Stimulated activated CD8-positive, alpha-beta memory T cell treated with anti-CD3 and anti-CD28 coated beads, Interleukin-4, amount 100 ng/mL, for 4 hours (primary cell): ENCODE results near the gene CD101.
A peak's percentile ranks its signal among the peaks of the same experiment; 100 is the strongest.

Experiments used
- DNase-seq, 2 donors: peaks; one replicate each; pipeline ENCODE4 v3.0.0-alpha.2; 2020; ENCODE audit warnings: low read depth in 2 of 2, low spot score in 1 of 2

CD101 gene

DNA sequence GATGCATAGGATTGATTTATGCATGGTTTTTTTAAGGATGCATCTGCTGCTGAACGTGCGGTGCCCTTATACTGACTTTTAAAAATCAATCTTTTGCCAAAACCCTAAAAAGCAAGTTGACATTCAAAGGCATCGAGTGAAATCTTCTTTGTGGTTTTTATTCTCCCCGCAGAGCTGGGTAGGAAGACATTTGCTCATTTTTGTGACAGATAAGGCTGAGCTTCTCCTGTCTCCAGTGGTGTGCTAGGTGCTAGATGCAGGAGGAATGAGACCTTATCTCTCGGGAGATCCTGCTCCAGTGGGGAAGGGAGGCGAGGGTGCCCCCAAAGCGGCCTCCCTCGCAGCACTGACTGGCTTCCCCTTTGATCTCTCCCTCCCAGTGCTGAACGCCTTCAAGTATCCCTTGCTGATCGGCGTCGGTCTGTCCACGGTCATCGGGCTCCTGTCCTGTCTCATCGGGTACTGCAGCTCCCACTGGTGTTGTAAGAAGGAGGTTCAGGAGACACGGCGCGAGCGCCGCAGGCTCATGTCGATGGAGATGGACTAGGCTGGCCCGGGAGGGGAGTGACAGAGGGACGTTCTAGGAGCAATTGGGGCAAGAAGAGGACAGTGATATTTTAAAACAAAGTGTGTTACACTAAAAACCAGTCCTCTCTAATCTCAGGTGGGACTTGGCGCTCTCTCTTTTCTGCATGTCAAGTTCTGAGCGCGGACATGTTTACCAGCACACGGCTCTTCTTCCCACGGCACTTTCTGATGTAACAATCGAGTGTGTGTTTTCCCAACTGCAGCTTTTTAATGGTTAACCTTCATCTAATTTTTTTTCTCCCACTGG, 14.9 kb upstream of the CD101 start:
- DNase-seq, result peak; percentile 7 to 20

DNA sequence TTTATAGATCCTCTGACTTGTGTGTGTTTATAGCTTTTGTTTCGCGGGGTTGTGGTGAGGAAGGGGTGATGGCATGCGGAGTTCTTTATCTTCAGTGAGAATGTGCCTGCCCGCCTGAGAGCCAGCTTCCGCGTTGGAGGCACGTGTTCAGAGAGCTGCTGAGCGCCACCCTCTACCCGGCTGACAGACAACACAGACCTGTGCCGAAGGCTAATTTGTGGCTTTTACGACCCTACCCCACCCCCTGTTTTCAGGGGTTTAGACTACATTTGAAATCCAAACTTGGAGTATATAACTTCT, 14.4 kb upstream of the CD101 start:
- peak; percentile 52 for DNase-seq

DNA sequence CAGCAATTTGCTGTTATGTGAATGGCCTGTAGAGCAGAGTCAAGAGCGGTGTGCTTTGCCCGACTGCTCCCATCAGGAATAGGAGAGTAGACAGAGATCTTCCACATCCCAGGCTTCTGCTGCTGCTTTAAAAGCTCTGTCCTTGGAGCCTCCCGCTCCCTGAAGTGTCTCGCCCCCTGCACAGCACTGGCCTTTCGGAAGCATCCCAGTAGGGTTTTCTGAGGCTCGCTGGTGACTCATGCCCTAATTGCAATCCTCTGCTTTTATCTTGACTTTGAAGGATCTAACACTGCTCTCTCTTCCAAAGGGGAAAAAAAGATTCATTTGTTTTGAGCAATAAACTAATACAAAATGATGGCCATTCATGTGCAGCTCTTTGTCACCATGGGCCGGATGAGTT, 13.3 kb upstream of the CD101 start:
- DNase-seq, result no peak

DNA sequence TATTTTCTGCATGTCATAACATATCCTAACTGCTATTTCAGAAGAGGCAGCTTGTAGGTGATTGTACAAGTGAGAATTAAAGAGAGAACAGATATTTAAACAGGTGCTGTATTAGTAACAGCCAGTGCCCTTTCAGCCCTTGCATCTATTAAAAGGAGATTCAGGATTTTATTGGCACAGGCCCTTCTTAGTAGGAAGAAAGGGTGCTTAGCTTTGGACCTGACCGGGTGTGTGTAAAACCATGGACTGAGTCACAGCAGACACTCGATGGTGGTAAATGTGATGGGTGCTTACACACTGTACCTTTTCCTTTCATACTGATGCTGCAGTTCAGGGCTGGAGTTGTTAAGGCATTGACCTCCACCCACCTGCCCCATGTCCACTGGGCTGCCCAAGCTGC, 12.7 kb upstream of the CD101 start:
- DNase-seq, result no peak

DNA sequence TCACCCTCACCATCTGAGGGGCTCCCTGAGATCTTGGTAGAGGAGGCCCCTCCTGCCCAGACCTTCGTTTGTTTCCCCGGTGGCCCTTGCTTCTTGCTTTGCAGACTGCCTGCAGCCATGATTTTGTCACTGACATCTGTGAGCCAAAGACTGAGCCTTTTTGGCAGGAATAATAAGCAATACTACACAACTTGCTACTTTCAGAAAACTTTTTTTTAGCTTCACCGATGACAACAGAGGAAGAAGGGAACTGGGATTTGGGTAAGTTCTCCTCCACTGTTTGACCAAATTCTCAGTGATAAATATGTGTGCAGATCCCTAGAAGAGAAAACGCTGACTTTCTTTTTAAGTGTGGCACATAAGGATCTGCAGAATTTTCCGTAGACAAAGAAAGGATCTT, 11.7 kb upstream of the CD101 start:
- DNase-seq, result no peak

DNA sequence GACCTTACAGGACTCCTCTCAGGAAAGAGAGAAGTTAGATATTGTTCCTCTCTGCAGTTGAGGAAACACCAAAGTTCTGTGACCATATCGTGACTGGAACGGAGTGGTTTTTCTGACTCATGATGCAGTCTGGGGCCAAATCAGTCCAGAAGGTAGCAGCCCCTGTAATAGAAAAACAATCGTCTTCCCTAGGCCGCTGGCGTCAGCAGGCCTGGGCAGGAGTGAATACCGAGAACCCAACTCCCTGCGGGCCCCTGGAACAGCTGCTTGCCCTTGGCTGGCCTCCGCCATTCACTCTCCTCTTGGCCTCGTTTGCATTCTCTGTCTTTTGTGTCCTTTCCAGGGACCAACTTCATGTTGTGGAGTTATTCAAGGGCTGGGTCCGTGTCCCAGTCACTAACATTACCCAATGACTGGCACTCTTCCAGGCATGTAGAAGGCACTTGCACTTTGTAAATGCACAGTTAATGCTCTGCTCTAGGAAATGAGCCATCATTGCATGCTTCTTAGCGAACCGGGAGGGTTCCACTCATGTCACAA, 10.9 kb upstream of the CD101 start:
- DNase-seq, result no peak

DNA sequence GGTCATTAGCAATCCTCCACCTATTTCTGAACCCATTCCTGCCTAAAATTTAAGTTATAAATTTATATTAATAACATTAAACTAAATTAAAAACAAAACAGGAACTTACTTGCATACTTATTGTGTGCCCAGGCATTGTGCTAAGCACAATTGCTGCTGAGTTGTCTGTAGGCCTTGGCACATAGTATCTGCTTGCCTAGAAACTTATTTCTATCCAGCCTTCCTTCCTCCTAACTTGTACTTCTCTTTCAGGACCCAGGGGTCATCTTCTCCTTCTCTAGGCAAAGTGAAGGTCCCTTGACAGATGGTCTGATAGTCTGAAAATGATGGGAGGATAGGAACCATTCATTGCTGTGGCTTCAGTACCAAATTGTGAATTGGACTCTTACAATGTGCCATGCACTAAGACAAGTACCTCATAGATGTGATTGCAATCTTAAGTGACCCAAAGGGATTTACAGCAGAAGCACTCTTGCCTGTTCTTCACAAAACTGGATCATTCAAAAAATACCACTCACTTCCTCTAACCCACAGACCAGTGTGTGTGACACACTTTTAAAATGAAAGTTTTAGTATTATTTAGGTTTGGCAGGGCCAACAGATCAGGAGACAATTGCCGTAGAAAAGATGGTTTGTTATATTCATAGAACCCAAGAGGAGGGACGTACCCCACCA, 10.3 kb upstream of the CD101 start:
- no peak for DNase-seq

DNA sequence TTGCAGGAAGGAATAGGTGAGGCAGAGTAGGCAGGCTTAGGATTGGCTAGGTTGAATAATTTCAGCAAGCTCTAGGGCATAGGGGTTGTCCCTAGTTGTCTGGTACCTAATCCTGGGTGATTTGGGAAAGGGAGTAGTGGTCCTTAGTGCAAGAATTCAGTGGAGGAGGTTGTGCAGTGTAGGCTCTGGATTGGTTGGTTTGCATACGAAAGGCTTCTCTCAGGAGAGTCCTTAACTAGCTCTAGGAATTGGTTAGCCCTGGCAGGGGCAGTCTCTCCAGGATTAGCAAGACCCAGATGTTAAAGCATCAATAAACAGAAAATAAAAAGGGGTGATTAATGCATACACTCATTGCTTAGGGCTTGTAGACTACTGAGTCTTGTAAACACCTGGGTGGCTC, 9.6 kb upstream of the CD101 start:
- no peak for DNase-seq

DNA sequence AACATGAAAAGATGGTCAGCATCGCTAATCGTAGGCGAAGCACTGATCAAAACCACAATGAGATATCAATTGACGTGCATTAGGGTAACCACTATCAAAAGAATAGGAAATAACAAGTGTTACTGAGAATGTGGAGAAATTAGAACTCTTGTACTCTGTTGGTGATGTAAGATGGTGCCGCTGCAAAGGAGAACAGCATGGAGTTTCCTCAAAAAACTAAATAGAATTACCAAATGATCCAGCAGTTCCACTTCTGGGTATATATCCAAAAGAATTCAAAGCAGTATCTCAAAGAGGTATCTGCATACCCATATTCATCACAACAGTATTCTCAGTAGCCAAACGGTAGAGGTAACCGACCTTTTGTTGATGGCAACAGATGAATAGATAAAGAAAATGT, 8.3 kb upstream of the CD101 start:
- no peak for DNase-seq

DNA sequence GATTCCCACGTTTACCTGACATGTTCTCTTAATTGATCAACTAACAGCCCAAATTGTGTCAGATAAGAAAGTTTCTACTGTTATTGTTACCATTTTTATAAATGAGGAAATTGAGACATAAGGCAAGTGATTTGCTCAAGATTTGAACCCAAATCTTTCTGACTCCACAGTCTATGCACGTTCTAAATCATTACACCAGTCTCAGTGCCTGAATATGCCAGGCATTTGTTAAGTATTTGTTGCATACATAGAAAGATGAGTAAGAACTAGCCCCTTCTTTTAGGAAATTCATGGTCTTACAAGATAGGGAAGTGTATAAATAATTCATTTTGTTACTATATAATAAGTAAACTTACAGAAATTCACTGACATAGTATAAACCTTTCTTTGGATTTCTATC, 7.1 kb upstream of the CD101 start:
- no peak for DNase-seq

DNA sequence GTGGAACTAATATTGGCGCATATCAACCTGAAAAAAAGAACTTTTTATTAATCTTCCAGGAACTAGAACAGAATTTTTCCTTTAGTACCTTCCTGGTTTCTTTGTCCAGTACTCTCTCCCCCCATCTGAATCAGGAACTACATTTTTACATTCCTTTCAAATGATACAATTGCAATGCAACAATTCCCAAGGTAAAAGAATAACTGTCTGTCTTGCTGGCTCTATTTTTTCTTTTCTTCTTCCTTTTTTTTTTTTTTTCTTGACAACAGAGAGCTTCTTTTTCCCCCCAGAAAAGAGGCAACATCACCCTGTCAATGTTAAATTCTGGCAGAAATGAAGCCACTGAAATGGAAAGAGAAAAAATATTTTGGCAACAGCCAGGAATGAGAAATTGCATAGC, 4.5 kb upstream of the CD101 start:
- no peak for DNase-seq

DNA sequence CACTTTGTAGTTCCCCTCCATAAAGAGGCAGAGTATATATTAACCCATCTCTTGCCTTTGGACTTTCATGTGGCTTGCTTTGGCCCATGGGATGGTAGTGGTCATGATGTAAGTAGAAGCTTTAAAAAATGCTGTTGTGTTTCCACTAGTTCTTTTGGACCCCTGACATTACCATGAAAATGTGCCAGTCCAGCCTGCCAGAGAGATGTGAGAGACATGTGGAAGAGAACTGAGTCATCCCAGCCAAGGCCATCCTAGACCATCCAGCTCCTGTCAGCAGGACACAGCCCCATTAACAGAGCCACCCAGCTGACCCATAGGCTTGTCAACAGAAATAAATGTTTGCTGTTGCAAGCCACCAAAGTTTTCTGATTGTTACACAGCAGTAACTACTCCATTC, 3.9 kb upstream of the CD101 start:
- no peak for DNase-seq

DNA sequence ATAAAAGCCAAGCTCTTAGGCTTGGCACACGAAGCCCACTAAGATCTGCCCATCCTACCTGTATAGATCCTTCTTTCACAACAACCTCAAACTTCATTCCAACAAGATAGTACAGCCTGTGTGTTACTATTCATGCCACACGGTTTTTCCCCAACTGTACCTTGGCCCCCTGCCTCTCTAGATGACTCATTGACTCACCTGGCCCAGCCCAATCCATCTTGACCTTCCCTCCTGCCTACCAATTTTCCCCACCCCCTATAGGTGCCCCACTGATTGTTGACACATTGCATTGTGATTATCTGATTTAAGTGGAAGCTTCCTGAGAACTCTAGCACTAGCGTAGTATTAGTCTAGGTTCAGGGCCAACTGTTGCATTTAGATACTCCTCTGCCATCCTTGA, 2.0 kb upstream of the CD101 start:
- DNase-seq, result no peak

DNA sequence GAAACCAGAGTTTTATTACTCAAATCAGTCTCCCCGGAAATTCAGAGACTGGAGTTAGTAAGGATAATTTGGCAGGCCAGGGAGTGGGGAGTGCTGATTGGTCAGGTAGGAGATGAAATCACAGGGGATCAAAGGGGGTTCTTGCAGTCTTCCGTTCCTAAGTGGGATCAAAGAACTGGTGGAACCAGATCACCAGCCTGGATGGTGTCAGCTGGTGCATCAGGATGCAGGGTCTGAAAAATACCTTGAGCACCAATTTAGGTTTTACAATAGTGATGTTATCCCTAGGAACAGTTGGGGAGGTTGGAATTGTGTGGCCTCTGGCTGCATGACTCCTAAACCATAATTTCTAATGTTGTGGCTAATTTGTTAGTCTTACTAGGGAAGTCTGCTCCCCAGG, 1.4 kb upstream of the CD101 start:
- DNase-seq, result no peak

DNA sequence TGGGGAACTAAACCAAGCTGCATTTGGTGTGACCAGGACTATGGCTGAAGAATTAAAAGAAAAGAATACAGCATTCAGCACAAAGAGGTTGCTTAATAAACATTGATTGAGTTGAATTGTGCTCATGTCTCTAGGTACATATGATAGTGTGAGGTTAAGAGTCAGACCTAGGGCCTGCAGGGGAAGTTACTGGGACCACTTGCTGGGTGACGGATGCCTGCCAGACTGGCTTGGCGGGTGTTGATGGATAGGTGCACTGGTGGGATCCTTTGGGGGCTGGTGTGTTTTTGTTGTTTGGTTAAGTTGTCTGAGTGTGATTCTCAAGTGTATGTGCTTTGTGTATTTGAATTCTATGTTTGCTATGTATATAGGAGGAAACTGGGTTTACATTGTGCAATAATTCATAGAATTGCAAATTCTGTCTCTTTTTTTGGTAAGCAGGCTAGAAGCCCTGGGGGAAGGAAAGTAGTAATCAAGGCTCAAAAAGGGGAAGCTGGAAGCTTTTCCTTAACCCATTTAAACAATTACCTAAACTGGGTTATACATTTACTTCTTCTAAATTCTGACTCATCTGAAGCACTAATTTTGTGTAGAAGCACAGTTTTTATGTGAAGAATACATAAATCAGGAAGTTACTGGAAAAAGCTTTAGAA, 1.8 kb downstream of the CD101 start:
- no peak for DNase-seq

DNA sequence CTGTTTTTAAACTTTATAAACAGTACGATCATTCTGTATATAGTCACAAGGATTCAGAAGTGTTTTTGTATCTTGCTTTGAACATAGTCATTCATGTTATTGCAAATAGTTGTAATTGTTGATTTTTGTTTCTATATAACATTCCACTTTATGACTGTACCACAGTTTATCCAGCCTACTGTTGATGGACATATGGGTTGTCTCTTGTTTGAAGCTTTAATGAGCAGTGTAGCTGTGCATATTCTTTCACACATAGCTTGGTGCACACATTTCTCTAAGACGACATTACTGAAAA, 6.1 kb downstream of the CD101 start:
- DNase-seq, result no peak

DNA sequence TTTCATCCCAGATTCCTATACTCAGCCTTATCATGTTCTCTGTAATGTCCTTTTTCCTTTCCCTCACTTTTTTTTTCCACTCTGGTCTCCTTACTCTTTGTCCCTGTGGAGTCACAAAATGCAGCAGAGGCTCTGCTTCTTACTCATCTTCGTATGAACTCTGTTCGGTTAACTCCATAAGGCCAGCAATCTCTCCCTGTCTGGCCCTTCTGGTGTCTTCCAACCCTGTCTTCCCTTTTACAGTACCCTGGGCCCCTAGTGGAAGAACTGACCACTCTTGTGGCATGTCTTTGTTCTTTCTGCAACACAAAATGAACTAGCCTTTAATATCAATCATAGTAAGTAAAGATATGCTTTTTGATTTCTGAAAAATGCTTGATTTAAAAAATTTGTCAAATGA, 7.1 kb downstream of the CD101 start:
- no peak for DNase-seq

DNA sequence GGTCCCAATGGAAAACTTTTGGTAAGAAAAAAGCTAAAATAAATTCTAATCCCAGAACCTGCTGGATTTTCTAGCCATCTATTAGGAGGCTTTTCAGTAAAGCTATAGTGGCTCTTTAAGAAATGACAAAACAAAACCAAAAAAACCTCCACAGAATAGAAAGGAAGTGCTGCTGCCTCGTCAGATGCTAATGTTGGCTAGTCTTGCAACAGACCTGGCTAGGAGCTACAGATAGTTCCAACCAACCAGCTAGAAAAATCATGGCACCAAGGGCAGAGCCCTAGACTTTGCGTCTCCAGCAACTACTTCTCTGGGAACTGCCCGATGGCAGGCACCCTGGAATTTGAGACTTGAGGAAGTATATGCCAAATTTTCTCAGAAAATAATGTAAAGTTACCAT, 7.6 kb downstream of the CD101 start:
- no peak for DNase-seq

DNA sequence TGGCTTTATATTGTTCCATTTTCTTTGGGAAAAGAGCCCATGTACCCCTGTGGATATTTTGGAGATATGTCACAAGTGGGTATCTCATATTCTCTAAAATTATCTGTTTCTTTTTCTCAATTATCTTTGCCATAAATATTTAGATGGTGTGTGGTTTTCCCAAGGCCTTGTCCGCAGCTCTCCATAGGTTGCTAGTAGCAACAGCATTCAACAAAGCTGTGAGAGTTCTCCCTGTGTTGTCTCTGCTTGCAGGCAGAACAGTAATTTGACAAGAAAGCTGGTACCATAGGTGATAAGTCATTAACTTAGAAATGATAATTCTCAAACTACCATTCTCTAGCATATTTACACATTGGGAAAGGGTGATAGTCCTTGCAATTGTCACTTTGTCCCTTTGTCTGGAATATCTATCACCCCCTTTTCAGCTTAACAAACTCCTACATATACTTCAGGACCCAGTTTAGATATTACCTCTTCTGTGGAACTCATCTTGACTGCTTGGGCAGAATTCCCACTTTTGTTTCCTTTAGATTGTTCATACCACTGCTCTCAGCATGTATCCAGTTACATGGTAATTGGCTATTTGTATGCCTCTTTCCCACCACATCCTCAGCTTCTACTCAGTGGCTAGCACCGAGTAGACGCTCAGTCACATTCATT, 8.9 kb downstream of the CD101 start:
- no peak for DNase-seq

DNA sequence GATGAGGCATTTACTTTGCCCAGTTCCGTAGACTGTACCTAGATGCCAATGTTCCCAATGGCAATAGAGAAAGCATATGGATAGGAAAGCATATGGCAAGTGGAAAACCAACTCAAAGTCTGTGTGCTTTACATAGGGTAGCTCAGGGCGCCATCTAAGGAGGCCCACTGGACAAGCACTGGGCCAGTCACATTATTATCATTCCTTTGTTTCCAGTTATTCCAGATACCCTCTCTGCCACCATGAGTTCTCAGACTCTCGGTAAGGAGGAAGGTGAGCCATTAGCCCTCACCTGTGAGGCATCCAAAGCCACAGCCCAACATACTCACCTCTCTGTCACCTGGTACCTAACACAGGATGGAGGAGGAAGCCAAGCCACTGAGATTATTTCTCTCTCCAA, 9.8 kb downstream of the CD101 start:
- no peak for DNase-seq

DNA sequence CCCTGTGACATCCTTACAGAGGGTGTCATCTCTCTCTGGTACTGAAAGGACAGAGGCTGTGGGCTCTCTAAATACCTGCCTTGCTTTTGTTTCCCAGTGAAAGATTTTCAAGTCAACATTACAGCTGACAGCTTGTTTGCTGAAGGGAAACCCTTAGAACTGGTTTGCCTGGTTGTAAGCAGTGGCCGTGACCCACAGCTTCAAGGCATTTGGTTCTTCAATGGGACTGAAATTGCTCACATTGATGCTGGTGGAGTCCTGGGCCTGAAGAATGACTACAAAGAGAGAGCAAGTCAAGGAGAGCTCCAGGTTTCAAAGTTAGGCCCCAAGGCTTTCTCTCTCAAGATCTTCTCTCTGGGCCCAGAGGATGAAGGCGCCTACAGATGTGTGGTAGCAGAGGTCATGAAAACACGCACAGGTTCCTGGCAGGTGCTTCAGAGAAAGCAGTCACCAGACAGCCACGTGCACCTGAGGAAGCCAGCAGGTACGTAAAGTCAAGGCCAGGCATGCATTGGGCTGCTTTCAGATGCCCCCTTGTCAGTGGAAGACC, 11.8 kb downstream of the CD101 start:
- no peak for DNase-seq

DNA sequence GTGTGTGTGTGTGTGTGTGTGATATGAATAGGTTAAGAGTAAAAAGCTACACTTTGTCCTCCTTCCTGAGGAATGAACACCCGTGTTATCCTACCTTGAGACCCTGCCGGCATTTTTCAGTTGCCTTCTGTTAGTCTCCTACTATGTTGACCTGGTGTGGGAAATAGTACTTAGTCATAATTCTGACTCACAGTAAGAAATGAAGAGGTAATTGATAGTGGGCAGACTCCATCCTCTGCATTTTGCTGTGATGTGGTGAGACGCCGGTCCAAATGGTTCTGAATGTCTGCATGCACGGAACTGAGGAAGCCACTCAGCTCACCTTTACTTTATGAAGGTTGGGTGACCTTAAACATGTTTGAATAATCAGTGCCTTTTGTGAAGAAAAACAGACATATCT, 12.6 kb downstream of the CD101 start:
- DNase-seq, result no peak
